Pancreas (tissue), 10 donors: Measurements from ENCODE around the gene PROS1. TPM values are rescaled to one million over a fixed set of nuclear protein-coding genes. Genes with fewer than 3 reads are reported as not detected.
"Not testable (repeated sequence)": the region's sequence is repeated elsewhere in the genome, so short reads cannot be mapped to it uniquely, and the experiment has no call there.

Experiments
- ATAC-seq, 4 donors: fragments of 200-7000 bp; cut with Tn5 transposase; one replicate each; pipeline versions ENCODE4 v1.8.0 to v1.9.1; 2020; ENCODE audit warnings: mild to moderate bottlenecking in 4 of 4, moderate library complexity in 4 of 4
- DNase-seq, 6 donors: peaks; one replicate each; pipeline ENCODE4 v3.0.0-alpha.2; 2020
- FAIRE-seq: peaks from 2 replicates; lab custom pipeline; 2012; peaks lifted over from hg19 to GRCh38; lab: Jason Lieb, UNC
- H3K27ac ChIP-seq, 4 donors: fragments of 200-600 bp; sonication (generic); 1 replicate in 3 of 4; 2 replicates in 1 of 4; pipeline versions ENCODE4 v1.5.0 to v1.8.0; 2020
- H3K27me3 ChIP-seq, 4 donors: fragments of 200-600 bp; one replicate each; pipeline ENCODE4 v1.8.0; 2021
- H3K36me3 ChIP-seq, 3 donors: fragments of 200-600 bp; sonication (generic) in 1 of 3; one replicate each; pipeline versions ENCODE4 v1.5.0 to v1.8.0; 2020 to 2021
- H3K4me1 ChIP-seq, 3 donors: fragments of 200-600 bp; one replicate each; pipeline ENCODE4 v1.8.0; 2021
- H3K4me3 ChIP-seq, 4 donors: fragments of 200-600 bp; sonication (generic) in 2 of 4; one replicate each; pipeline versions ENCODE4 v1.5.0 to v1.8.0; 2020 to 2021
- H3K9me3 ChIP-seq, 4 donors: fragments of 200-600 bp; one replicate each; pipeline ENCODE4 v1.8.0; 2021
- CTCF ChIP-seq, 4 donors: fragments of 200-600 bp; sonication (generic) in 3 of 4; IDR thresholded peaks; one replicate each; pipeline versions ENCODE4 v1.5.0 to v1.8.0; 2021; ENCODE audit warnings: antibody characterized with exemption in 4 of 4
- WGBS, 2 donors: extraction: QIAGEN DNeasy Blood & Tissue Kit; methylation state at CpG; one replicate each; pipeline ENCODE4 v1.1.7; 2013; 5-methylcytosine and 5-hydroxymethylcytosine counted together
- intact Hi-C, 3 donors: fragments of 100-400 bp; cut with DNase I; formaldehyde crosslinking; loops; one replicate each; pipeline versions ENCODE4 v1.11.1 to v1.14.2; 2022
- polyA plus RNA-seq, 2 donors: library from polyadenylated mRNA; stranded (reverse); fragments of 200-250 nt; gene quantifications; one replicate each; pipeline ENCODE4 v1.2.3, GENCODE V29; 2013
- total RNA-seq, 6 donors: library from RNA; stranded (reverse); fragmentation: NEBNext Ultra II Directional in 4 of 6; extraction: Animal tissue kit (Norgen Biotek cat#: 25700) in 4 of 6; gene quantifications; one replicate each; pipeline versions ENCODE4 v1.2.1 to v1.2.4, GENCODE V29; 2021 to 2023
- donor health status: healthy with polysubstance abuse.
- donor health status: DM: no; HTN: no; CAD: no; lungs with moderate emphysema.
- donor health status: DM: no; HTN: no; CAD: no.
- donor health status: control.
- donor health status: control.
- donor health status: Bipolar disorder and iron deficiency.
- donor health status: DM: yes; HTN: yes; CAD: no.
- donor health status: DM: no; HTN: no; CAD: no.
- donor health status: DM: no; HTN: no; CAD: no.
- donor health status: DM: yes; HTN: yes; CAD: no.

Gene PROS1
- total and polyA plus RNA-seq, 8 donors, result 1.4 to 11.1 (median 4.6) TPM

- no peak for TF ChIP-seq CTCF (IDR thresholded peaks at IDR 0.05)
- FAIRE-seq, result no peak
- no peak for ATAC-seq
- H3K27me3 ChIP-seq, result no peaks in the 10 kb centered on the region
- H3K4me1 ChIP-seq, result peaks cover 0 to 4% (median 0%) of the 10 kb centered on the region in 3 donors
- H3K27ac ChIP-seq, result no peak overlapping the region
- no peaks in the 10 kb centered on the region for H3K9me3 ChIP-seq
- WGBS, 2 donors, result 92 to 98% methylated on average over 3 of the region's 3 CpGs
- no peaks in the 10 kb centered on the region for H3K36me3 ChIP-seq
- DNase-seq, result no peak
- intact Hi-C loops, result no loop called here
- H3K4me3 ChIP-seq, result no peak overlapping the region
Observed at GRCh38 chr3:93983408-93983807, 9.7 kb upstream of the PROS1 start.

GRCh38 chr3:93981649-93982048 is 8.0 kb upstream of the PROS1 start:
- no peak for TF ChIP-seq CTCF (IDR thresholded peaks at IDR 0.05)
- H3K27me3 ChIP-seq, result no peaks in the 10 kb centered on the region
- WGBS, 2 donors, result 96% methylated on average over 13 of the region's 13 CpGs
- no peak overlapping the region for H3K27ac ChIP-seq
- no peak for DNase-seq
- peaks cover 0 to 4% (median 0%) of the 10 kb centered on the region in 3 donors for H3K4me1 ChIP-seq
- FAIRE-seq, result no peak
- intact Hi-C loops, result no loop called here
- no peak overlapping the region for H3K4me3 ChIP-seq
- no peak for ATAC-seq
- no peaks in the 10 kb centered on the region for H3K36me3 ChIP-seq
- H3K9me3 ChIP-seq, result no peaks in the 10 kb centered on the region

GRCh38 chr3:93979850-93980676 is 6.4 kb upstream of the PROS1 start, which contains the start of gene ARL13B:
Gene ARL13B (plus strand): TSS chr3:93980155. CDS start chr3:93980424, 269 bp downstream.
- 0 to 1% methylated on average over 66 of the region's 66 CpGs for WGBS, 2 donors
- TF ChIP-seq CTCF (IDR thresholded peaks at IDR 0.05), result no peak
- H3K9me3 ChIP-seq, result no peaks in the 10 kb centered on the region
- FAIRE-seq, result peak; percentile 98
- peak within 1 kb of the TSS; percentile 75 to 80 (median 78) for H3K27ac ChIP-seq
- peak; percentile 99 to 100 (median 100) for ATAC-seq
- H3K4me1 ChIP-seq, result peaks cover 0 to 4% (median 0%) of the 10 kb centered on the region in 3 donors
- peak; percentile 90 to 98 (median 96) for DNase-seq
- H3K27me3 ChIP-seq, result no peaks in the 10 kb centered on the region
- H3K36me3 ChIP-seq, result no peaks in the 10 kb centered on the region
- peak within 1 kb of the TSS; percentile 75 to 87 (median 85) for H3K4me3 ChIP-seq
- intact Hi-C loops, result no loop called here

GRCh38 chr3:93969997-93970396 is 3.7 kb downstream of the PROS1 start:
- no peaks in the 10 kb centered on the region for H3K9me3 ChIP-seq
- FAIRE-seq (no peak), DNase-seq (no peak), ATAC-seq (no peak)
- no peak overlapping the region for H3K4me3 ChIP-seq
- H3K27me3 ChIP-seq, result no peaks in the 10 kb centered on the region
- H3K27ac ChIP-seq, result no peak overlapping the region
- no peaks in the 10 kb centered on the region for H3K36me3 ChIP-seq
- intact Hi-C loops, result no loop called here
- 98 to 100% methylated on average over 1 of the region's 1 CpG for WGBS, 2 donors
- TF ChIP-seq CTCF (IDR thresholded peaks at IDR 0.05), result no peak
- H3K4me1 ChIP-seq, result peaks cover 0 to 3% (median 0%) of the 10 kb centered on the region in 3 donors

- no peak overlapping the region for H3K27ac ChIP-seq
- H3K4me1 ChIP-seq, result peaks cover 0 to 3% (median 0%) of the 10 kb centered on the region in 3 donors
- no peaks in the 10 kb centered on the region for H3K27me3 ChIP-seq
- H3K4me3 ChIP-seq, result no peak overlapping the region
- DNase-seq (no peak), FAIRE-seq (no peak), ATAC-seq (no peak)
- H3K9me3 ChIP-seq, result no peaks in the 10 kb centered on the region
- intact Hi-C loops, result no loop called here
- no peaks in the 10 kb centered on the region for H3K36me3 ChIP-seq
- TF ChIP-seq CTCF (IDR thresholded peaks at IDR 0.05), result no peak
- WGBS, 2 donors, result 60% methylated on average over 3 of the region's 3 CpGs
Observed at GRCh38 chr3:93969443-93969842, 4.3 kb downstream of the PROS1 start.

- DNase-seq, ATAC-seq, H3K4me1 ChIP-seq, H3K27ac ChIP-seq, intact Hi-C loops, H3K36me3 ChIP-seq, H3K9me3 ChIP-seq, H3K4me3 ChIP-seq, FAIRE-seq, H3K27me3 ChIP-seq: not testable (repeated sequence)
- 93 to 96% methylated on average over 19 of the region's 19 CpGs for WGBS, 2 donors
Observed at GRCh38 chr3:93965106-93965505, 8.6 kb downstream of the PROS1 start.
